NB4 (cell line): ENCODE data around the gene CAMK2B.
A peak's percentile ranks its signal among the peaks of the same experiment; 100 is the strongest.

ENCODE experiments used
- DNase-seq: peaks from one replicate; pipeline ENCODE4 v3.0.0; 2010; ENCODE audit warnings: low read depth
- H3K4me3 ChIP-seq: one replicate; pipeline ENCODE4 v1.5.1; 2011; ENCODE audit warnings: mild to moderate bottlenecking, low read depth, low read length, moderate library complexity
- CTCF ChIP-seq: IDR thresholded peaks from one replicate; pipeline ENCODE4 v1.5.1; 2012; ENCODE audit warnings: low read depth, low read length
- MYC ChIP-seq: IDR thresholded peaks from 2 replicates; pipeline ENCODE4 v1.6.1; 2011; ENCODE audit warnings: low read depth, low read length
- POLR2A ChIP-seq: IDR thresholded peaks from 2 replicates; pipeline ENCODE4 v1.6.1; 2011; ENCODE audit warnings: mild to moderate bottlenecking; ENCODE audit not compliant: insufficient read length; ENCODE audit errors: extremely low read depth
- TF ChIP-seq, protein P1 (sequence below): IDR thresholded peaks from 2 replicates; pipeline ENCODE4 v1.6.1; 2011; ENCODE audit warnings: low read depth, low read length

Gene CAMK2B

GRCh38 chr7:44324481-44325200, 753 bp downstream of the CAMK2B start:
- no peak overlapping the region for H3K4me3 ChIP-seq

DNA sequence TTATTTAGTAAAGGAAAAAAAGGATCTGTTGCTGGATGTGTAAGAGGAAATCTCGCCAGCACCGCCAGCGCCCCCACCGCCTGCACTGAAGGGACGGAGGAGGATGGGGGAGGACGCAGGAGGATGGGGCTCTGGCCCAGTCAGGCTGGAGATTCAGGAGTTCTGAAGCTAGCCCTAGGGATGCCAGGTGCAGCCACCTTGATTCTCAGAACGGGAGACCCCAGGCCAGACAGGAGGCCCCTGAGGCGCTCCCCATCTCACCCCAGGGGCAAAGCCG, 1.3 kb downstream of the CAMK2B start:
- TF ChIP-seq MYC, result no peak
- TF ChIP-seq, protein P1, sequence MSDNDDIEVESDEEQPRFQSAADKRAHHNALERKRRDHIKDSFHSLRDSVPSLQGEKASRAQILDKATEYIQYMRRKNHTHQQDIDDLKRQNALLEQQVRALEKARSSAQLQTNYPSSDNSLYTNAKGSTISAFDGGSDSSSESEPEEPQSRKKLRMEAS, result no peak
- TF ChIP-seq CTCF, result no peak
- no peak for TF ChIP-seq POLR2A
- no peak for DNase-seq
- no peak overlapping the region for H3K4me3 ChIP-seq

More at GRCh38 chr7:44324481-44325200, 753 bp downstream of the CAMK2B start:
- no peak for TF ChIP-seq MYC
- TF ChIP-seq POLR2A, result no peak
- TF ChIP-seq CTCF, result no peak
- TF ChIP-seq, protein P1, result no peak
- DNase-seq, result no peak

DNA sequence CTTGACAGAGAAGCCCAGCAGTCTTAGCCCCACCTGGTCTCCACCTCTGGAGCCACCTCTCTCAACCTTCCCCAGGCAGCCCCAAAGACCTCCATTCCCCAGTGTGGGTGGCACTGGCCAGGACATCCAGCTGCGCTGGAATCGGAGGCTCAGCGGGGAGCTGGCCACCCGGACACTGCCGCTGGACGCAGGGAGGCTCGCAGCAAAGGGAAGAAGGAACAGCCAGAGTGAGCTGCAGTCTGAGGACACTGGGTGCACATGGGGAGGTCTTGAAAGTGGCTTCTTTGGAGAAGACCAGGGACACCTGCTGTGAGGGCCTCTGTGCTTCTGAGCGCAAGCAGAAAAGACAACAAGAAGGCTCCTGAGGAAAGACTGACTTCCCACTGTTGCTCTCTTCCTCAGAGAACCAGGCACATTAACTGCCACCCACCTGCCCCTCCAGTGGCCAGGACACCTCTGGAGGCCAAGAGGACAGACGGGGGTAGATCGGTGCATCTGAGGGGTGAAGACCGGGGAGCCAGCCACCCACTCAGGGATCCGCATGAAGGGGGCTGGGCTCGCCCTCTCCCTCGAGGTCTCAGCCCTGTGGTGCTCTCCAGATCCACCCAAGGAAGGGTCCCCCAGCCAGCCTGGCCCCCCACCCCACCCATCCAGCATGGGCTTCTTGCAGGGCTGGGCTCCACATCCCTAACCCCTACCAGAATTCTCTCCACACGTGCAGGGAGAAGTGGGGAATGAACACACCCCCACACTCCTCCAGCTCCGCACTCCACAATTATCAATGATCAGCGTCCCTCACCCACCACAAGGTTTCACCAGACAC, 1.8 kb downstream of the CAMK2B start:
- TF ChIP-seq, protein P1, result no peak
- TF ChIP-seq MYC (no peak), POLR2A (no peak), CTCF (no peak)
- peak; percentile 53 for DNase-seq
- no peak overlapping the region for H3K4me3 ChIP-seq

DNA sequence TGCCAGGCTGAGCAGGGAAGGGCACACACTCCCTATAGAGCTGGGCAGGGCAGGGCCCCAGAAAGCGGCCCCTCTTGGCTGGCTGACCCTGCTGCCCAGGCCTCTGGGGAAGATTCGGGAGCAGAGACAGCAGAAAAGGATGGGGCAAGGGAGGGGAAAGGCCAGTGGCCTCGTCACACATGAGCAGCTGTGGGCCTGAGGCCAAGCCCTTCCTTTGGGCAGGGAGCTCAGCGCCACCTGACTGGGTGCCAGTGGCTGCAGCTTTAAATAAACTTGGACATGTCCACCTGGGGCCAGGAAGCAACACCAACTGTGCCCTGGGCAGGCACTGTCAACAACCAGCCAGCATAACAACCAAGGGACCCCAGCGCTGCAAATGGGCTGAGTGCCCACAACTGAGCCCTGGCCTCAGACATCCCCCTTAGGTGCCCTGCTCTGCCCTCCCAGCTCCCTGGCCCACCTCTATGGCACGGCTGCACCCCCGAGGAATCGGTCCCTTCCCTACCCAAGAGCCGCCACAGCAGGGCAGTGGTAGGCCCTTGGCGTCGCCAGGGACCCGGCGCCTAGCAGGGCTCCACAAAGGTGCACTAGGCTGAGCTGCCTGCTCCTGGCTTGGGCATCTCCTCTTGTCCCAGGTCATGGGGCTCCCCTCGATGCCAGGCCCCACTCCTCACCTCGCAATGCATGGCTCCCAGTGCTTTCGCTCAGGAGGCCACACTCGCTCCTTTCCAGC, 2.6 kb downstream of the CAMK2B start:
- H3K4me3 ChIP-seq, result no peak overlapping the region
- no peak for DNase-seq
- TF ChIP-seq MYC (no peak), POLR2A (no peak), CTCF (no peak)
- TF ChIP-seq, protein P1, result no peak

DNA sequence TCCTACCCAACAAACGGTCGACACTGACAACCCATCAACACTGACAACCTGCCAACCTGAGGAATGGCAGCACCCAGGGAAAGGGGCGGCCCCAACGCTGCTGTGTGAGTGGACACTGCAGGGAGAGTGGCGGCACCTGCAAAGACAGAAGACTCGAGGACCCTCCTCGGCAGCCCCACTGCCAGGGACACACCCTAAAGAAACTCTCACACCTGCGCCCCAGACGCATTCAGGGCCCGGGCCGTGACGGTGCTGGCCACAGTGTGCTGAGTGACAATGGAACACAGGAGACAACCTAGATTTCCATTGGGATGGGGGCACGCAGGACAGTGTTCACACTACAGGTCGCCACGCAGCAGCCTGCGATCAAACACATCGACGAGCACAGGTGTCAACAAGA, 3.6 kb downstream of the CAMK2B start:
- DNase-seq, result no peak
- H3K4me3 ChIP-seq, result no peak overlapping the region
- TF ChIP-seq, protein P1, result no peak
- TF ChIP-seq POLR2A (no peak), MYC (no peak), CTCF (no peak)
